BJ (cell line): Measurements from ENCODE around the gene SGCA. TPM values are rescaled to one million over a fixed set of nuclear protein-coding genes. Genes with fewer than 3 reads are reported as not detected.

Source experiments
- CTCF ChIA-PET: fragments of 350-600 bp; formaldehyde crosslinking; extraction: SDS; loops from one replicate; lab custom pipeline; 2021; ENCODE audit warnings: antibody characterized with exemption, inconsistent platforms; lab: Yijun Ruan, JAX
- POLR2A ChIA-PET: fragments of 300-600 bp; sonication (Branson Sonifier 250); formaldehyde crosslinking; extraction: SDS; loops from one replicate; lab custom pipeline; 2021; ENCODE audit warnings: antibody characterized with exemption; lab: Charles Lee
- DNase-seq: peaks from one replicate; pipeline ENCODE4 v3.0.0-alpha.2; 2011; ENCODE audit warnings: low read depth
- H3K27me3 ChIP-seq: 2 replicates; pipeline ENCODE4 v1.6.0; 2011; ENCODE audit warnings: low read length; ENCODE audit not compliant: control insufficient read depth, insufficient read depth
- H3K36me3 ChIP-seq: 2 replicates; pipeline ENCODE4 v1.5.1; 2011; ENCODE audit warnings: low read length; ENCODE audit not compliant: control insufficient read depth, insufficient read depth
- H3K4me3 ChIP-seq: 2 replicates; pipeline ENCODE4 v1.5.1; 2011; ENCODE audit warnings: low read depth, mild to moderate bottlenecking, control low read depth, low read length
- polyA plus RNA-seq: library from polyadenylated mRNA; depleted of rRNA; stranded (reverse); fragments of >200 nt; gene quantifications from 2 replicates; pipeline ENCODE4 v1.2.3, GENCODE V29; 2011
- TF ChIP-seq, protein P1 (sequence below): IDR thresholded peaks from 2 replicates; pipeline ENCODE4 v1.5.1; 2011; ENCODE audit warnings: low read depth, mild to moderate bottlenecking, control low read depth, inconsistent platforms, low read length, moderate library complexity; ENCODE audit not compliant: insufficient read depth

SGCA gene
- polyA plus RNA-seq, 1 experiment = 0.40 TPM

DNA sequence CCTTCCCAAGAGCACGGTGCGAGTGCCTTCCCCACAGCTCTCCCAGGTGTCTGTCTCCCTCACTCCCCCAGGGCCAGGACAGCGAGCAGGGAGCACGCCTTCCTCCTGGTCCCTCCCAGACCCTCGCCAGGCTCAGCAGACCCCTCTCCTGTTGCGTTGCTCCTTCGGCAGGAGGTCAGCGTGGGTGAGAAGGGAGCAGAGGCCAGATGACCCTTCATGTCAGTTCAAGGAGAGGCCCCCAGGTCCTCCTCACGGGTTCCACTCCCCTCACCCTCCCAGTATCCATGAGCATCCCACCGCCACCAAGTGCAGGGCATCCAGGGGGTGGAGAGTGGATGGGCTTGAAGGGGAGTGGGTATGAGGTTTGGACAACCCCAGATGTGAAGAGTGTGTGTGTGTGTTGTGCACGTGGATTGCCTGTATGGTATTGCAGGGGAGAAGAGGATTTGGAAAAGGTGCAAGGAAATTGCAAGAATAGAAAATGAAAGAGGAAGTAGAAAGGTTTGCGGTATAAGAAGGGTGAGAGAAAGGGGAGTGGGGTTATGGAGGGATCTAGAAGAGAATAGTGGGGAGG lies 17.7 kb downstream of the SGCA start:
- no peaks in the 10 kb centered on the region for H3K27me3 ChIP-seq
- H3K4me3 ChIP-seq = no peak overlapping the region
- ChIA-PET POLR2A (interaction anchor here (0.6 to 2.6 kb wide), 4 partner anchors 18 to 91 kb away, joined by 3 to 12 read pairs (median 3); partner anchors contain the start of genes COL1A1 and TMEM92), CTCF (interaction anchor here (1.6 to 3.5 kb wide), 3 partner anchors 13 to 90 kb away, joined by 4 to 31 read pairs (median 13); partner anchors contain the start of gene TMEM92)
- no peak for DNase-seq
- TF ChIP-seq, protein P1, sequence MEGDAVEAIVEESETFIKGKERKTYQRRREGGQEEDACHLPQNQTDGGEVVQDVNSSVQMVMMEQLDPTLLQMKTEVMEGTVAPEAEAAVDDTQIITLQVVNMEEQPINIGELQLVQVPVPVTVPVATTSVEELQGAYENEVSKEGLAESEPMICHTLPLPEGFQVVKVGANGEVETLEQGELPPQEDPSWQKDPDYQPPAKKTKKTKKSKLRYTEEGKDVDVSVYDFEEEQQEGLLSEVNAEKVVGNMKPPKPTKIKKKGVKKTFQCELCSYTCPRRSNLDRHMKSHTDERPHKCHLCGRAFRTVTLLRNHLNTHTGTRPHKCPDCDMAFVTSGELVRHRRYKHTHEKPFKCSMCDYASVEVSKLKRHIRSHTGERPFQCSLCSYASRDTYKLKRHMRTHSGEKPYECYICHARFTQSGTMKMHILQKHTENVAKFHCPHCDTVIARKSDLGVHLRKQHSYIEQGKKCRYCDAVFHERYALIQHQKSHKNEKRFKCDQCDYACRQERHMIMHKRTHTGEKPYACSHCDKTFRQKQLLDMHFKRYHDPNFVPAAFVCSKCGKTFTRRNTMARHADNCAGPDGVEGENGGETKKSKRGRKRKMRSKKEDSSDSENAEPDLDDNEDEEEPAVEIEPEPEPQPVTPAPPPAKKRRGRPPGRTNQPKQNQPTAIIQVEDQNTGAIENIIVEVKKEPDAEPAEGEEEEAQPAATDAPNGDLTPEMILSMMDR = no peak
- H3K36me3 ChIP-seq = peaks cover 36% of the 10 kb centered on the region

DNA sequence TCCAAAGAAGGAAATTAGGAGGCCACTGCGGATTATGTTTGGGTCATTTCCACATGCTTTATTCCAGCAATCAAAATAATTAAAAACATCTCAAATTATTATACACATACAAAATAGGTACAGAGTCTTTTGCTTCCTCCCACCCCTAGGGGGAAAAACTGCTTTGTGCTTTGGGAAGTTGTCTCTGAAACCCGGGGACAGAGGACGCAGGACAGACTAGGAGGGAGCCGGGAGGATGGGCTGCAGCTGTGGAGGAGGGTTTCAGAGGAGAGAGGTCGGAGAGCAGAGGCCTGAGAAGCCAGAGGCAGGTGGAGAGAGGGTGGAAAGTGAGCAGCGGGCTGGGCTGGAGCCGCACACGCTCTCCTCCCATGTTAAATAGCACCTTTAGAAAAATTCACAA lies 18.3 kb downstream of the SGCA start:
- TF ChIP-seq, protein P1 = peak; percentile 42
- Histone ChIP-seq H3K27me3 (no peaks in the 10 kb centered on the region), H3K36me3 (peaks cover 41% of the 10 kb centered on the region), H3K4me3 (no peak overlapping the region)
- CTCF ChIA-PET = no interaction called here
- no peak for DNase-seq
- POLR2A ChIA-PET = no interaction called here

DNA sequence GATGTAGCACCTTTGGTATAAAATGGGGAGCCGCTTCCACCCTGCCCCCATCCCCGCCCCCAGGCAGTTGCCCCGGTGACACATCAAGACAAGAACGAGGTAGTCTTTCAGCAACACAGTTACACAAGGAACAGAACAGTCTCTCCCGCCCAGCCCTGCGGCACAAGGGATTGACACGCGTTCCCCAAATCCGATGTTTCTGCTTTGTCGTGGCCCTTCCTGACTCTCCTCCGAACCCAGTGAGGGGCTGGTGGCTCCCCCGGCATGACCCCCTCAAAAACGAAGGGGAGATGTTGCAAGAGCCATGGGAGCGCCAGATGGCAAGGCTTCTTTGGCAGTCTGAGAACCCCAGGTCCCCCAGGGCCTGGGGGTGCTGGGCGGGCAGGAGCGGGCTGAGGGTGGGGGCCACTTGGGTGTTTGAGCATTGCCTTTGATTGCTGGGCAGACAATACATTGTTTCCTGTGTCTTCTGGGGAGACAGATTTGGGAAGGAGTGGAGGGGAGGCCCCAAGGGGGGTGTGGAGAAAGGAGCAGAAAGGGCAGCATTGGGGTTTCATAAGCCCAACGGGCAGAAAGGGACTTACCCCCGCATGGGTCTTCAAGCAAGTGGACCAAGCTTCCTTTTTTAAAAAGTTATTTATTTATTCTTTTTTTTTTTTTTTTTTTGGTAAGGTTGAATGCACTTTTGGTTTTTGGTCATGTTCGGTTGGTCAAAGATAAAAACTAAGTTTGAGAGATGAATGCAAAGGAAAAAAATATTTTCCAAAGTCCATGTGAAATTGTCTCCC lies 19.0 kb downstream of the SGCA start:
- ChIA-PET CTCF (no interaction called here), POLR2A (interaction anchor here (0.6 to 0.7 kb wide), 2 partner anchors 15 to 87 kb away, joined by 4 to 5 read pairs; no protein-coding TSS in a partner anchor)
- TF ChIP-seq, protein P1 = no peak
- peaks cover 49% of the 10 kb centered on the region for H3K36me3 ChIP-seq
- no peaks in the 10 kb centered on the region for H3K27me3 ChIP-seq
- no peak for DNase-seq
- no peak overlapping the region for H3K4me3 ChIP-seq

DNA sequence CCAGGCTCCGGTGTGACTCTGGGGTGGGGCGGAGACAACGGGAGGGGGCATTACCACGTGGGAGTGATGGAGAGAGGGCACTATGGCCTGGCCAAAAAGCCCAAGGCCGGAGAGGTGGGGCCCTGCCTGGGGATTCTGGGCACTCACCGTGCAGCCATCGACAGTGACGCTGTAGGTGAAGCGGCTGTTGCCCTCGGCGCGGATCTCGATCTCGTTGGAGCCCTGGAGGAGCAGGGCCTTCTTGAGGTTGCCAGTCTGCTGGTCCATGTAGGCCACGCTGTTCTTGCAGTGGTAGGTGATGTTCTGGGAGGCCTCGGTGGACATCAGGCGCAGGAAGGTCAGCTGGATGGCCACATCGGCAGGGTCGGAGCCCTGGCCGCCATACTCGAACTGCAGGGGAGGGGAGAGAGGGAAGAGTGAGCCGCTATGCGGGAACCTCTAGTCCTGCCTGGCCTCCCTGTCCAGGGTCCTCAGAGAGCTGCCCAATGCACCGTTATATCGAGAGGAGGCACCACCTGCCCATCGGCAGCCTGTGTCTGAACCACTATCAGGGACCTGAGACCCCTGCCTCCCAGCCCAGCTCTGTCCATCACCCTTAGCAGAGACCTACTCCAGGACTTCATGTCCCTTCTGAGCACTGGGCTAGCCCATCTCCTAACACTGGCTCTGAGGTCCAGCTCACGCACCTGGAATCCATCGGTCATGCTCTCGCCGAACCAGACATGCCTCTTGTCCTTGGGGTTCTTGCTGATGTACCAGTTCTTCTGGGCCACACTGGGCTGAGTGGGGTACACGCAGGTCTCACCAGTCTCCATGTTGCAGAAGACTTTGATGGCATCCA lies 20.0 kb downstream of the SGCA start:
- CTCF ChIA-PET = interaction anchor here (0.9 to 3.3 kb wide), 6 partner anchors 8 to 89 kb away, joined by 3 to 43 read pairs (median 7); partner anchors contain the start of gene TMEM92
- TF ChIP-seq, protein P1 = no peak
- POLR2A ChIA-PET = interaction anchor here (0.6 kb wide), 1 partner anchor 68 kb away, joined by 3 read pairs; no protein-coding TSS in a partner anchor
- DNase-seq = no peak
- no peak overlapping the region for H3K4me3 ChIP-seq
- no peaks in the 10 kb centered on the region for H3K27me3 ChIP-seq
- H3K36me3 ChIP-seq = peaks cover 59% of the 10 kb centered on the region
